Smooth muscle cell (in vitro differentiated cells): ENCODE data around the gene VPS26B. TPM values are rescaled to one million over a fixed set of nuclear protein-coding genes. Genes with fewer than 3 reads are reported as not detected.
"Not testable (repeated sequence)": the region's sequence is repeated elsewhere in the genome, so short reads cannot be mapped to it uniquely, and the experiment has no call there.

Experiments used
- DNase-seq: peaks from one replicate; lab custom pipeline; 2025; ENCODE audit not compliant: unreplicated experiment; lab: John Stamatoyannopoulos, UW
- H2AFZ ChIP-seq: fragments of 200-600 bp; sonication (generic); 2 replicates; pipeline ENCODE4 v1.6.0; 2016; ENCODE audit warnings: antibody characterized with exemption, low read depth, mild to moderate bottlenecking
- H3F3A ChIP-seq: fragments of 200-600 bp; sonication (generic); 2 replicates; pipeline ENCODE4 v1.6.0; 2017; ENCODE audit warnings: antibody characterized with exemption, low read depth
- H3K27ac ChIP-seq: fragments of 200-600 bp; sonication (generic); 2 replicates; pipeline ENCODE4 v1.5.1; 2016; ENCODE audit warnings: low read depth, mild to moderate bottlenecking
- H3K27me3 ChIP-seq: fragments of 200-600 bp; sonication (generic); 2 replicates; pipeline ENCODE4 v1.6.1; 2016; ENCODE audit warnings: low read depth, mild to moderate bottlenecking
- H3K36me3 ChIP-seq: fragments of 200-600 bp; sonication (generic); 2 replicates; pipeline ENCODE4 v1.5.1; 2016; ENCODE audit warnings: low read depth
- H3K4me1 ChIP-seq: fragments of 200-600 bp; sonication (generic); 2 replicates; pipeline ENCODE4 v1.5.1; 2016; ENCODE audit warnings: low read depth
- H3K4me2 ChIP-seq: fragments of 200-600 bp; sonication (generic); 2 replicates; pipeline ENCODE4 v1.6.0; 2016; ENCODE audit warnings: mild to moderate bottlenecking
- H3K4me3 ChIP-seq: fragments of 200-600 bp; sonication (generic); 2 replicates; pipeline ENCODE4 v1.5.1; 2016; ENCODE audit warnings: mild to moderate bottlenecking
- H3K79me2 ChIP-seq: fragments of 200-600 bp; sonication (generic); 2 replicates; pipeline ENCODE4 v1.6.0; 2016; ENCODE audit warnings: low read depth, mild to moderate bottlenecking
- H3K9ac ChIP-seq: fragments of 200-600 bp; sonication (generic); 2 replicates; pipeline ENCODE4 v1.6.0; 2016; ENCODE audit warnings: low read depth
- H3K9me3 ChIP-seq: fragments of 200-600 bp; sonication (generic); replicated peaks from 2 replicates; pipeline ENCODE4 v1.5.1; 2016; ENCODE audit warnings: low read depth
- H4K20me1 ChIP-seq: fragments of 200-600 bp; sonication (generic); 2 replicates; pipeline ENCODE4 v1.6.0; 2016; ENCODE audit warnings: low read depth
- WGBS: methylation state at CpG from one replicate; pipeline ENCODE4 v1.1.7; 2016; ENCODE audit warnings: low lambda C conversion rate; 5-methylcytosine and 5-hydroxymethylcytosine counted together
- polyA plus RNA-seq: library from polyadenylated mRNA; unstranded; fragments of >200 nt; fragmentation: Nextera tagmentation; extraction: Ambion mirVana; gene quantifications from 2 replicates; pipeline ENCODE4 v1.2.1, GENCODE V29; 2016
- total RNA-seq: library from RNA; depleted of rRNA; stranded (reverse); fragments of >200 nt; gene quantifications from 2 replicates; pipeline ENCODE4 v1.2.3, GENCODE V29; 2014
- TF ChIP-seq, protein P1 (sequence below): fragments of 200-600 bp; sonication (generic); IDR thresholded peaks from 2 replicates; pipeline ENCODE4 v1.5.1; 2017; ENCODE audit warnings: borderline replicate concordance, mild to moderate bottlenecking, antibody characterized with exemption; ENCODE audit not compliant: insufficient read depth, poor library complexity, severe bottlenecking

VPS26B gene
- total and polyA plus RNA-seq, 2 experiments from 2014 or later, result 30.7 to 48.4 TPM

DNA sequence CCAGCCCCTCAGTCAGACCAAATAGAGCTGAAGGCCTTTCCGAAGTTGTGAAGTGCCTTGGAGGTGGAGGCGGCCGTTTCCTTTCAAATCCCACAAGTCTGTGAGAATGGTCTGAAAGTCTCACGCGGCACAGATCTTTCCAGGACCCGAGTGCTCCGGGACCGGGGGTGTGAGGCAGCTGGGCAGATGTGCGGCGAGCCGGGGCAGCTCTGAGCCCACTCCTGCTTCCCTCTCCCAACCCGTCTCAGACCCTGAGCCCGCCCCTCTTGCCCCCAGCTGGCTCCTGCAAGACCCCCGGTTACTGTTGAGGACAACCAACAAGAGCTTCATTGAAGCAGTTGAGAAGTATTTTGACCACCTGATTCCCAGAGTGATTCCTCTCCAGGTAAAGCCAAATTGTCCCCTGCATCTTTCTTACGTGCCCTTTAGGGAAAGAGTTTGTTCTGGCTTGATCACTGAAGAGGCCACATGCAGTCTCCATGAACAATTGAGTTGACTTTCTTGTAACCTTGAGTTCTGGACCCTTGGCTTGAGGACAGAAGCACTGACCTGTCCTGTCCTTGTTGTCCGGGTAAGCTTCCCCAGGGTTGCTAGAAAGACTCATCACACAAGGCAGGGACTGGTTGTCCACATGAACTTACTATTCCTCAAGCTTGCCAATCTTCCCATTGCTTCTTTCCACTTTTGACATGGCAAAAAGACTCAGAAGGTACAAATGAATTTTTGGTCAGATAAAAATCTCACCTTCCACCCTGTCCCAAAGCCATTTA lies 59.2 kb downstream of the VPS26B start:
- no peak overlapping the region for H3K4me3 ChIP-seq
- no peaks in the 10 kb centered on the region for H3K79me2 ChIP-seq
- 90% methylated on average over 16 of the region's 16 CpGs for WGBS
- H3K9me3 ChIP-seq, result no peaks in the 10 kb centered on the region
- no peaks in the 10 kb centered on the region for H3F3A ChIP-seq
- no peak overlapping the region for H3K4me2 ChIP-seq
- H2AFZ ChIP-seq, result no peak overlapping the region
- TF ChIP-seq, protein P1, sequence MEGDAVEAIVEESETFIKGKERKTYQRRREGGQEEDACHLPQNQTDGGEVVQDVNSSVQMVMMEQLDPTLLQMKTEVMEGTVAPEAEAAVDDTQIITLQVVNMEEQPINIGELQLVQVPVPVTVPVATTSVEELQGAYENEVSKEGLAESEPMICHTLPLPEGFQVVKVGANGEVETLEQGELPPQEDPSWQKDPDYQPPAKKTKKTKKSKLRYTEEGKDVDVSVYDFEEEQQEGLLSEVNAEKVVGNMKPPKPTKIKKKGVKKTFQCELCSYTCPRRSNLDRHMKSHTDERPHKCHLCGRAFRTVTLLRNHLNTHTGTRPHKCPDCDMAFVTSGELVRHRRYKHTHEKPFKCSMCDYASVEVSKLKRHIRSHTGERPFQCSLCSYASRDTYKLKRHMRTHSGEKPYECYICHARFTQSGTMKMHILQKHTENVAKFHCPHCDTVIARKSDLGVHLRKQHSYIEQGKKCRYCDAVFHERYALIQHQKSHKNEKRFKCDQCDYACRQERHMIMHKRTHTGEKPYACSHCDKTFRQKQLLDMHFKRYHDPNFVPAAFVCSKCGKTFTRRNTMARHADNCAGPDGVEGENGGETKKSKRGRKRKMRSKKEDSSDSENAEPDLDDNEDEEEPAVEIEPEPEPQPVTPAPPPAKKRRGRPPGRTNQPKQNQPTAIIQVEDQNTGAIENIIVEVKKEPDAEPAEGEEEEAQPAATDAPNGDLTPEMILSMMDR, result no peak
- H3K27ac ChIP-seq, result no peak overlapping the region
- H3K36me3 ChIP-seq, result no peaks in the 10 kb centered on the region
- no peak overlapping the region for H3K9ac ChIP-seq
- DNase-seq, result no peak
- H3K4me1 ChIP-seq, result no peaks in the 10 kb centered on the region
- no peaks in the 10 kb centered on the region for H4K20me1 ChIP-seq
- H3K27me3 ChIP-seq, result peaks cover 17% of the 10 kb centered on the region

DNA sequence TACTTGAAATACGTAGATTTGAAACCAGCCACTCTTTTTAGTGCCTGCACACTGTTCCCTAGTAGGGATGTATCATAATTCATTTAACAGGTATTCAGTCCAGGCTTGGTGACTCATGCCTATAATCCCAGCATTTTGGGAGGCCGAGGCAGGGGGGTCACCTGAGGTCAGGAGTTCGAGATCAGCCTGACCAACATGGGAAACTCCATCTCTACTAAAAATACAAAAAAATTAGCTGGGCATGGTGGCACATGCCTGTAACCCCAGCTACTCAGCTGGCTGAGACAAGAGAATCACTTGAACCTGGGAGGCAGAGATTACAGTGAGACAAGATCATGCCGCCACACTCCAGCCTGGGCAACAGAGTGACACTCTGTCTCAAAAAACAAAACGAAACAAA lies 59.9 kb downstream of the VPS26B start:
- not testable (repeated sequence) for H3K9ac ChIP-seq, H3F3A ChIP-seq, H3K79me2 ChIP-seq, H2AFZ ChIP-seq, H3K4me1 ChIP-seq, H3K4me2 ChIP-seq, H4K20me1 ChIP-seq, H3K27ac ChIP-seq, H3K4me3 ChIP-seq, H3K9me3 ChIP-seq, DNase-seq, H3K36me3 ChIP-seq
- WGBS, result 88% methylated on average over 5 of the region's 5 CpGs
- peaks cover 12% of the 10 kb centered on the region for H3K27me3 ChIP-seq

DNA sequence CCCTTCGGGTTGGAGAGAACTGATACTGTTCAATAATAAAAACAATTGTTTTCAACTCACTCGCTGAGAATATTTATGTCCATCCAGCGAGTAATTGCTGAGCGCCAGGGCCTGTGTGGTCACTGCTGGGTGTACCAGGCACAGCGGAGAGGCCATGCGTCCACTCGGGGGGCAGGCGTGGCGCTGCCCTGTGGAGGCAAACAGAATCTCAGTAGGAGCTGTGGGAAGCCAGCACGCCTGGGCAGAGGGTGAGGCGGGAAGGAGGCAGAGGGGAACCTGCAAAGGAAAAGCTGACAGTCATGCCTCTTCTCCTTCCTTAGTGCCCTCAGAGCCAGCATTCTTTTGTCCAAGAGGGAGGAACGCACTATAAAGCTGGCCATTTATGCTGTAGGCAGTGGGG lies 63.1 kb downstream of the VPS26B start:
- Histone ChIP-seq H3K27me3 (no peaks in the 10 kb centered on the region), H3K79me2 (no peaks in the 10 kb centered on the region), H3K9me3 (no peaks in the 10 kb centered on the region), H3K9ac (no peak overlapping the region), H4K20me1 (no peaks in the 10 kb centered on the region), H3K4me3 (no peak overlapping the region), H2AFZ (no peak overlapping the region), H3F3A (no peaks in the 10 kb centered on the region), H3K4me1 (no peaks in the 10 kb centered on the region), H3K27ac (no peak overlapping the region), H3K36me3 (no peaks in the 10 kb centered on the region), H3K4me2 (no peak overlapping the region)
- TF ChIP-seq, protein P1, result no peak
- 95% methylated on average over 12 of the region's 12 CpGs for WGBS
- DNase-seq, result no peak

DNA sequence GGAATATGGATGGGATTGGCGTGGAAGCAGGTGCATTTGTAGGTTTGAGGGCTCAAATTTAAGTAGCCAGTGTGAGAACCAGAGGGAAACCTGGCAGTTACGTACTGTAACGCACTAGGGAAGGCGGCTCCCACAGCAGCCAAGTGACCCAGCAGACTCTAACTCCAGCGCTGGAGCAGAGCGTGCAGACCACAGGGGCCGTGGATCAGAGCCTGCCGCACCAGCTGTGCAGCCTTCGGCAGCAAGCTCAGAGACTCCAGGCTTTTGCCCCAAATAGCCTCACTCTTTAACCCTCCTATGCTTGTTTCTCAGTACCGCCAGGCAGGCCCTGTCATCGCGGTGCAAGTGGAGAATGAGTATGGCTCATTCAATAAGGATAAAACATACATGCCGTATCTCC lies 64.0 kb downstream of the VPS26B start:
- no peaks in the 10 kb centered on the region for H3K4me1 ChIP-seq
- no peaks in the 10 kb centered on the region for H4K20me1 ChIP-seq
- H3F3A ChIP-seq, result no peaks in the 10 kb centered on the region
- H3K36me3 ChIP-seq, result no peaks in the 10 kb centered on the region
- no peak overlapping the region for H3K9ac ChIP-seq
- no peak overlapping the region for H3K27ac ChIP-seq
- no peak overlapping the region for H2AFZ ChIP-seq
- 98% methylated on average over 13 of the region's 13 CpGs for WGBS
- no peak for DNase-seq
- no peak overlapping the region for H3K4me3 ChIP-seq
- TF ChIP-seq, protein P1, result no peak
- no peaks in the 10 kb centered on the region for H3K9me3 ChIP-seq
- H3K4me2 ChIP-seq, result no peak overlapping the region
- H3K79me2 ChIP-seq, result no peaks in the 10 kb centered on the region
- no peaks in the 10 kb centered on the region for H3K27me3 ChIP-seq
